B cell (primary cell): ENCODE measurements around the gene POMGNT1.

Experiments used
- EZH2 ChIP-seq: IDR thresholded peaks from 2 replicates; pipeline ENCODE4 v1.6.1; 2012; ENCODE audit warnings: borderline replicate concordance, low read depth, mild to moderate bottlenecking, moderate library complexity, low read length; ENCODE audit not compliant: insufficient read depth, poor library complexity, severe bottlenecking
- TF ChIP-seq, protein P1 (sequence below): fragments of 200-600 bp; IDR thresholded peaks from one replicate; pipeline ENCODE4 v1.8.0; 2022; ENCODE audit warnings: antibody characterized with exemption, mild to moderate bottlenecking

DNA sequence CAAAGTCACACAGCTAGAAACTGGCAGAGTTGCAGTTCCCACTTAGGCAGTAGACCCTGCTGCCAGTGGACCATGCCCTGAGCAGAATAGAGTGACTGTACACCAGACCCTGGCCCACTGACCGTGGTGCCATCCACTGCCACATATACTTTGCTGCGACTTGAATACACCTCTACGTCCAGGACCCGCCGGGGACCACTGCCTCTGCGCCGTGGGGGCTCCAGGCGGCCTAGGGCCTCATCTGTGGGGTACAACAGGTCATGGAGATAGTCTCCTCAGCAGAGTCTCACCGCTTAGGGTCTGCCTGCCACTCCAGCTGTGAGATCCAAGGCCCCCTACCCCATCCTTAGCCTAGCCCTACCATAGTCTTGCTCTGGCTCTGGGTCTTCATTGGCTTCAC is 1.6 kb downstream of the POMGNT1 start:
- TF ChIP-seq, protein P1, sequence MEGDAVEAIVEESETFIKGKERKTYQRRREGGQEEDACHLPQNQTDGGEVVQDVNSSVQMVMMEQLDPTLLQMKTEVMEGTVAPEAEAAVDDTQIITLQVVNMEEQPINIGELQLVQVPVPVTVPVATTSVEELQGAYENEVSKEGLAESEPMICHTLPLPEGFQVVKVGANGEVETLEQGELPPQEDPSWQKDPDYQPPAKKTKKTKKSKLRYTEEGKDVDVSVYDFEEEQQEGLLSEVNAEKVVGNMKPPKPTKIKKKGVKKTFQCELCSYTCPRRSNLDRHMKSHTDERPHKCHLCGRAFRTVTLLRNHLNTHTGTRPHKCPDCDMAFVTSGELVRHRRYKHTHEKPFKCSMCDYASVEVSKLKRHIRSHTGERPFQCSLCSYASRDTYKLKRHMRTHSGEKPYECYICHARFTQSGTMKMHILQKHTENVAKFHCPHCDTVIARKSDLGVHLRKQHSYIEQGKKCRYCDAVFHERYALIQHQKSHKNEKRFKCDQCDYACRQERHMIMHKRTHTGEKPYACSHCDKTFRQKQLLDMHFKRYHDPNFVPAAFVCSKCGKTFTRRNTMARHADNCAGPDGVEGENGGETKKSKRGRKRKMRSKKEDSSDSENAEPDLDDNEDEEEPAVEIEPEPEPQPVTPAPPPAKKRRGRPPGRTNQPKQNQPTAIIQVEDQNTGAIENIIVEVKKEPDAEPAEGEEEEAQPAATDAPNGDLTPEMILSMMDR: no peak
- no peak for TF ChIP-seq EZH2
